Mesenteric fat pad (tissue), 1 donor: ENCODE data around the gene PAQR7. TPM values are rescaled to one million over a fixed set of nuclear protein-coding genes. Genes with fewer than 3 reads are reported as not detected.
"Not testable (repeated sequence)": the region's sequence is repeated elsewhere in the genome, so short reads cannot be mapped to it uniquely, and the experiment has no call there.

Experiments used
- DNase-seq: peaks from one replicate; pipeline ENCODE4 v3.0.0-alpha.2; 2020; ENCODE audit warnings: low spot score
- total RNA-seq: library from RNA; stranded (reverse); fragmentation: NEBNext Ultra II Directional; extraction: Animal tissue kit (Norgen Biotek cat#: 25700); gene quantifications from one replicate; pipeline ENCODE4 v1.2.1, GENCODE V29; 2021
- donor health status: DM: yes; HTN: yes; CAD: no.

PAQR7 gene
- total RNA-seq, 1 donor from 2014 or later, result 7.2 TPM

GRCh38 chr1:25854554-25854953, 21.0 kb downstream of the PAQR7 start:
- DNase-seq, result no peak

- DNase-seq, result no peak
These were observed 27.0 kb downstream of the PAQR7 start for GRCh38 chr1:25848531-25848930.

- DNase-seq, result no peak
These were observed 27.6 kb downstream of the PAQR7 start for GRCh38 chr1:25847929-25848328.

GRCh38 chr1:25845664-25846063, 29.8 kb downstream of the PAQR7 start:
- DNase-seq, result no peak

GRCh38 chr1:25844536-25845337, 30.8 kb downstream of the PAQR7 start:
- no peak for DNase-seq

GRCh38 chr1:25843483-25843882, 32.0 kb downstream of the PAQR7 start:
- no peak for DNase-seq

- not testable (repeated sequence) for DNase-seq
These were observed 35.7 kb downstream of the PAQR7 start for GRCh38 chr1:25839808-25840207.

GRCh38 chr1:25837262-25837875, 38.1 kb downstream of the PAQR7 start:
- no peak for DNase-seq

GRCh38 chr1:25836695-25837094, 38.8 kb downstream of the PAQR7 start:
- DNase-seq, result no peak

GRCh38 chr1:25834894-25835293, 40.6 kb downstream of the PAQR7 start:
- no peak for DNase-seq

GRCh38 chr1:25833158-25833557, 42.4 kb downstream of the PAQR7 start:
- no peak for DNase-seq

- DNase-seq, result no peak
These were observed 43.0 kb downstream of the PAQR7 start for GRCh38 chr1:25832336-25833037.

- no peak for DNase-seq
These were observed 43.8 kb downstream of the PAQR7 start for GRCh38 chr1:25831569-25832196.

- no peak for DNase-seq
These were observed 46.5 kb downstream of the PAQR7 start for GRCh38 chr1:25829046-25829445.

GRCh38 chr1:25828491-25828890, 47.0 kb downstream of the PAQR7 start:
- no peak for DNase-seq

- no peak for DNase-seq
These were observed 48.9 kb downstream of the PAQR7 start for GRCh38 chr1:25826571-25826970.

- DNase-seq, result no peak
These were observed 49.9 kb downstream of the PAQR7 start for GRCh38 chr1:25825605-25826004.

- DNase-seq, result no peak
These were observed 53.8 kb downstream of the PAQR7 start for GRCh38 chr1:25821630-25822091.

GRCh38 chr1:25821112-25821476, 54.4 kb downstream of the PAQR7 start:
- DNase-seq, result no peak

- DNase-seq, result no peak
These were observed 55.0 kb downstream of the PAQR7 start for GRCh38 chr1:25820247-25821111.
